ENCODE data around the gene IFI44L.

The IFI44L gene

DNA sequence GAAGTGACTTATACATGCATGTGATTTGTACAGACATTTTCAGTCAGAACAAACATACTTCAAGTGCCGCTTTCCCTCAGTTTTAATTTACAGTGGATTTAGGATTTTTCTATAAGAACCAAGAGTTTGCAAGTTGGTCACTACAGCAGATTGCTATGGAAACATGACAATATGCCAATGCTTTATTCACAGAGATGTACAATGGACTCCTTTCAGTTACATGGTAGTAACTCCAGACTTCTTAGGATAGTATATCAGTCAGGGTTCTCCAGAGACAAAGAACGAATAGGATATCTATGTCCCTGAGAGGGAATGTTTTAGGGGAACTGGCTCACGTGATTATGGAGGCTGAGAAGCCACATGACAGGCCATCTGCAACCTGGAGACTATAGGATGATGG, 56.7 kb downstream of the IFI44L start:
- DNase-seq, result no peak
- in situ Hi-C loops (cut with HindIII; ENCODE audit: low pct_ligation_motif_present, low pct_unique_long_range_greater_than_20kb, low sequenced_read_pairs), result no loop called here

DNA sequence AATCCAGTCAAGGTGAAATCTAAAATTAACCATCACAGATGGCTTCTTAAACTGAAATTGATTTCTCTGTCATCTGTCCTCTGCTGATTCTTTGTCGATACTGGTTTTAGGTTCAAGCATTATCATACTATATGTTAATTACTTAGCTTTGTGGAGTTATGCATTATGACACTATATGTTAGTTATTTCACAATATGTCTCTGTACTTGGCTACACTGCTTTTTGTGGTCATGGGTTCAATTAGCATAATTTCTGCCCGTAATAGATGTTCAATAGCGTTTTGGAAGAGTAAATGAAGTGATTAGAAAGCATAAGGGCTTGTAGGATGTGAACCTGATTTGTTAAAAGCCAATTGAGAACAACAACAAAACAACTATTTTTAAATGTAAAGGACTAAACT, 57.5 kb downstream of the IFI44L start:
- in situ Hi-C loops (cut with HindIII; ENCODE audit: low pct_ligation_motif_present, low pct_unique_long_range_greater_than_20kb, low sequenced_read_pairs), result no loop called here
- DNase-seq, result no peak

DNA sequence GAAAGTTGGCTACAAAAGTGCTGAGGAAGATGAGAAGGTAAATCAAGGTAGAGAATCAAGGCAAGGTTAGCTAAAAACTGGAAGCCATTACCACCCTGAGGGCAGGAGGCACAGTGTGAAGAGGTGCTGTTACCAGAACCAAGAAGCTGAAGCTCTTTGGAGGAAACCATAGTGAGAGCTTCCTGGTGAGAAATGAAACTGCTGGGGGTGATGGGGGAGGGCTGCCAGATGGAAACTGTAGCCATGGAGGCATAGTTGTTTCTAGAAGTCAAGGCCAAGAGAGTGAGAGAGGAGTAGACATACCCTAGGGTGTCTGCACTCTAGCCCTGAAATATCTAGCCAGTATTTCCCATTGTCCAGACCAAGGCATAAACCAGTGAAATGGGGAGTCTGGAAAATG, 58.1 kb downstream of the IFI44L start:
- no peak for DNase-seq
- in situ Hi-C loops (cut with HindIII; ENCODE audit: low pct_ligation_motif_present, low pct_unique_long_range_greater_than_20kb, low sequenced_read_pairs), result no loop called here

DNA sequence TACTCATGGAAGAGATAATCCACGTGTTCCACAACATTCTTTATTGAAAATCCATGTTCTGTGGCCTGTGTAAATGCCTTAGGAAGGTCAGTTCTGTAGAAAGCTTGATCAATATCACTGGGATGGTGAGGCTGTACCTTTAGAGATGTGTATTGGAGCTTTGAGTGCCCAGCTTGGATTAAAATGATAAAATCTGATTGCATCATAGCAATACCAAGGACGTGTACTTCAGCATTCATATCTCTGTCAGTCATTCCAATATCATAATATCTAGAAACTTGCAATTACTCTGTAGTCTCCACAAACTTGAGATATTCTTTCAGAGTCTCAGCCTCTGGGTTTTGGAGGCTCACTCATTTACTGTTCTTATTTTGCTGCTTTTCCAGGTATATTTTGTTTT, 61.0 kb downstream of the IFI44L start:
- in situ Hi-C loops (cut with HindIII; ENCODE audit: low pct_ligation_motif_present, low pct_unique_long_range_greater_than_20kb, low sequenced_read_pairs), result no loop called here
- no peak for DNase-seq

DNA sequence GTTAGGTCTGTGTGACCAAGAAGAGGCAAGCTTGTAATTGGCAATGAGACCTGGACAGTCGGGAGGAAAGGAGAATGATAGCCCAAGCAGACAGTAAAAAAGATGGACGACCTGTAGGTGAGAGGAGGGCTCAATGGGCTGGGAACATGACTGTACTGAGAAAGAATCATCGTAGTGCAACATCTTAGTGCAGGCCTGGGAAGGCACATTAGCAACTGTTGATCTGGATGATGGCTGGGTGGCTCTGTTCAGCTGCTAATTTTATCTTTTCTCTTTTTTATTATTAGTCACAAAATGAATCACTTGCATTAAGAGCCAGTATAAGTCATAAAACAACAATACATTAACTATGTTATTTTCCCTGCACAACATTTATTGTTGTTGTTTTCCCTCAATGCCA, 62.2 kb downstream of the IFI44L start:
- in situ Hi-C loops (cut with HindIII; ENCODE audit: low pct_ligation_motif_present, low pct_unique_long_range_greater_than_20kb, low sequenced_read_pairs), result no loop called here
- no peak for DNase-seq

DNA sequence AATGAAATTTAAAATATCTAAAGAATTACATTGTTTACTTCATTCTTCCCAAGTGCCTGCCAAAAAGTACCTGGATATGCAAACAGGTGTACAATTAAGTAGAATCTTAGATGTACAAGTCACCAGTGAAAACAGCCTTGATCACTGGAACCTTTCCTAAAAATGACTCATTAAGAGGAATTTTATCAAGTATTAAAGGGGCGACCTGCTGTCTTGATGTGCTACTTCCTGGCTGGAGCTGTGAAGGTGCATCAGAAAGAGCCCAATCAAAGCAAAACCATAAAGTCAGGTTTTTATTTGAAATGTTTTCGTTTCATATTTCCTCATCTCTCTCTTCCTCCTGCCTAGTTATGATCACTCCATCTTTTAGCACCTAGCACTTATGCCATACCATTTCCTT, 62.8 kb downstream of the IFI44L start:
- in situ Hi-C loops (cut with HindIII; ENCODE audit: low pct_ligation_motif_present, low pct_unique_long_range_greater_than_20kb, low sequenced_read_pairs), result no loop called here
- DNase-seq, result no peak

GRCh38 chr1:78687315-78687714, 67.1 kb downstream of the IFI44L start:
- in situ Hi-C loops (cut with HindIII; ENCODE audit: low pct_ligation_motif_present, low pct_unique_long_range_greater_than_20kb, low sequenced_read_pairs), result no loop called here
- no peak for DNase-seq

- in situ Hi-C loops (cut with HindIII; ENCODE audit: low pct_ligation_motif_present, low pct_unique_long_range_greater_than_20kb, low sequenced_read_pairs), result no loop called here
- DNase-seq, result no peak
Measured at GRCh38 chr1:78687914-78688313, 67.7 kb downstream of the IFI44L start.

DNA sequence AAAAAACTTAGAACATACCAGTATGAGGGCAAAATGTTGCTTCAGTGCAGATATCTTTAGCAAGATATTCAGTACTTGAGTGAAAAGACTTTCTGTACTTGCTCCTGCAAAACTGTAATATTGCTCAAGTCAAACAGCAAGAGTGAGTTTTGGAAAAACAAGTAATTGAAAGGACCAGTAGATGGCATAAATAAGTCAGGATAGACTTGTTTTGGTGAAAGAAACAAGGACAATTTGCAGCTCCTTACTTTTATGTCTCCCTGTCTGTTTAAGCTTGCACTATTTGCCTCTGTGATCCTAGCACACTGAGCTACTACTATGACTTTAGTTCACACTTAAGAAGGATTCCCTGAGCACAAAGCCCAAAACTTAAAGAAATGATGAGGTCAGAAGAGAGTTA, 68.4 kb downstream of the IFI44L start:
- in situ Hi-C loops (cut with HindIII; ENCODE audit: low pct_ligation_motif_present, low pct_unique_long_range_greater_than_20kb, low sequenced_read_pairs), result no loop called here
- DNase-seq, result peak; percentile 38

DNA sequence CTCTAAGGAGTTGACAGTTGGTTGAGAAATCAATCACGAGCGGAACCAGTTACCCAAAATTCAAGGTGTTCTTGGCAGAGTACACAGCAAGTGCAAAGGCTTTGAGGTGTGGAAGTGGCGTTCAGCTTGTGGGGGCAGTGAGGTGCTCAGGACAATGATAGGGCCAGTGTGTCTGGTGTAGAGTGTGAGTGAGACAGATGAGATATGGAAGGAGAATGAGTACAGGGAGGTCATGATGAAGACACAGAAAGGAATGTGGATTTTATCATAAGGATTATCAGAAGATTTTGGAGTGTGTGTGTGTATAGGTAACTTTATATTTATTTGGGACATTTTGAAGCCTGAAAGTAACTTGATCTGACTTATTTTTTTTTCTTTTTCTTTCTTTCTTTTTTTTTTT, 70.3 kb downstream of the IFI44L start:
- in situ Hi-C loops (cut with HindIII; ENCODE audit: low pct_ligation_motif_present, low pct_unique_long_range_greater_than_20kb, low sequenced_read_pairs), result no loop called here
- DNase-seq, result no peak

GRCh38 chr1:78691995-78692747, 71.9 kb downstream of the IFI44L start:
- DNase-seq, result no peak
- in situ Hi-C loops (cut with HindIII; ENCODE audit: low pct_ligation_motif_present, low pct_unique_long_range_greater_than_20kb, low sequenced_read_pairs), result no loop called here

Data from ACHN (cell line).